ENCODE measurements around the gene ANKH.
"Not testable (repeated sequence)": the region's sequence is repeated elsewhere in the genome, so short reads cannot be mapped to it uniquely, and the experiment has no call there.

ANKH gene

GRCh38 chr5:14821100-14821845 is 50.3 kb downstream of the ANKH start:
- TF ChIP-seq CTCF (IDR thresholded peaks at IDR 0.05; ENCODE audit: low read depth, low read length, missing control alignments): no peak
- DNase-seq (ENCODE audit: extremely low read depth, low read depth): no peak
- H3K4me3 ChIP-seq (replicated peaks; ENCODE audit: low read depth, low read length): no peak overlapping the region

GRCh38 chr5:14818931-14819790 is 52.4 kb downstream of the ANKH start:
- no peak overlapping the region for H3K4me3 ChIP-seq (replicated peaks; ENCODE audit: low read depth, low read length)
- no peak for TF ChIP-seq CTCF (IDR thresholded peaks at IDR 0.05; ENCODE audit: low read depth, low read length, missing control alignments)
- no peak for DNase-seq (ENCODE audit: extremely low read depth, low read depth)

- DNase-seq (ENCODE audit: extremely low read depth, low read depth); H3K4me3 ChIP-seq (replicated peaks; ENCODE audit: low read depth, low read length): not testable (repeated sequence)
These were observed 53.8 kb downstream of the ANKH start for GRCh38 chr5:14817762-14818136.

GRCh38 chr5:14816999-14817761 is 54.4 kb downstream of the ANKH start:
- no peak for TF ChIP-seq CTCF (IDR thresholded peaks at IDR 0.05; ENCODE audit: low read depth, low read length, missing control alignments)
- H3K4me3 ChIP-seq (replicated peaks; ENCODE audit: low read depth, low read length): no peak overlapping the region
- DNase-seq (ENCODE audit: extremely low read depth, low read depth): no peak

GRCh38 chr5:14816374-14816998 is 55.1 kb downstream of the ANKH start:
- no peak overlapping the region for H3K4me3 ChIP-seq (replicated peaks; ENCODE audit: low read depth, low read length)
- DNase-seq (ENCODE audit: extremely low read depth, low read depth): no peak
- no peak for TF ChIP-seq CTCF (IDR thresholded peaks at IDR 0.05; ENCODE audit: low read depth, low read length, missing control alignments)

- DNase-seq (ENCODE audit: extremely low read depth, low read depth): no peak
- TF ChIP-seq CTCF (IDR thresholded peaks at IDR 0.05; ENCODE audit: low read depth, low read length, missing control alignments): no peak
- no peak overlapping the region for H3K4me3 ChIP-seq (replicated peaks; ENCODE audit: low read depth, low read length)
These were observed 57.8 kb downstream of the ANKH start for GRCh38 chr5:14813747-14814146.

Measured in HFF-Myc (cell line).